GM21619 (cell line): ENCODE measurements around the gene RABGAP1L.
"Not testable (repeated sequence)": the region's sequence is repeated elsewhere in the genome, so short reads cannot be mapped to it uniquely, and the experiment has no call there.

Source experiments
- ATAC-seq: cut with Tn5 transposase; IDR thresholded peaks from one replicate; pipeline ENCODE4 v1.9.1; 2021; ENCODE audit not compliant: unreplicated experiment

RABGAP1L gene

DNA sequence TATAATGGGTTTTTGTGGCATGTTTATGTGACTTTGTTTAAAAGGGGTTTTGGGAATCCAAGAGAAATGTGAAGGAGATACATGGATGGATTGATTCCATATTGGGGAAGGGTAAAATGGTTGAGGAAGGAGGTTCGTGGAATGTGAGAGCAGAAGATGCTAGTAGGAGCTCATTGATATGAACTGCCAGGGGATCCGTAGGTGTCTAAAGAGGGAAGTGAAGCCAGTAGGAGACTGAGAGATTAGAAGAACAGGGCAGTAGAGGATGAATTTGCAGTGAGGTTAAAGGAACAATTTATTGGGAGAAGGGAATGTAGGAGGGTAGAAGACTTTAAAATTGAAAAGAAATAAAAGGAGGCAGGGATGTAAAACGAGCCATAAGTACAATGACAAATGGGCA, 541.0 kb downstream of the RABGAP1L start:
- ATAC-seq = no peak

DNA sequence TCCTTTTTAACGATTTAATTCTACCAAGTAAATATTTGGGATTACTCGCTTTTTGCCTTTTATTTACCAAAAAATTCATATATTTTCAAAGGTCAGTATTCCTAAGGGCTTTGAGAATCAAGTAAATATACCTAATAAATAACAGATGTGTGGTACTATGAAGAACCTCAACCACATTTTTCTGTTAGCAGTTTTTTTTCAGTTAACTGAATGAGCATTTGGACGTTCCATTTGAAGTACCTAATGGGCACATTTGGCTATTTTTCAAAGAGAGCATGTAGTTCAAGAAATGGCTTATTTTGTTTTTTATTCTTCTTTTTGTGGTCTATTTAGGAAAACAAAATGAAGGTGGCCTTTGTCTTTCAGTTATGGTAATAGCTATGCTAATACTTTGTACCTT, 541.5 kb downstream of the RABGAP1L start:
- no peak for ATAC-seq

DNA sequence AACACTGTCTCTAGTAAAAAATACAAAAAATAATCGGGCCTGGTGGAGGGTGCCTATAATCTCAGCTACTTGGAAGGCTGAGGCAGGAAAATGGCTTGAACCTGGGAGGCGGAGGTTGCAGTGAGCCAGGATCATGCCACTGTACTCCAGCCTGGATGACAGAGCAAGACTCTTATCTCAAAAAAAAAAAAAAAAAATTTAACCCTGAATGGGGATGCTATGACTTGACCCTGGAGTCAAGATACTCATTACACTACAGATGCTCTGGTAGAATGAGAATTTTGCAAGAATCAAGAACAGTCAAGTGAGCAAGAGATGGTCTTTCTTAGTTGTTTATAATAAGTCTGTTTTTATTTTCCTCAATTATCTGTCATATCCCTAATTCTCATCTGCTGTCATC, 542.2 kb downstream of the RABGAP1L start:
- no peak for ATAC-seq

DNA sequence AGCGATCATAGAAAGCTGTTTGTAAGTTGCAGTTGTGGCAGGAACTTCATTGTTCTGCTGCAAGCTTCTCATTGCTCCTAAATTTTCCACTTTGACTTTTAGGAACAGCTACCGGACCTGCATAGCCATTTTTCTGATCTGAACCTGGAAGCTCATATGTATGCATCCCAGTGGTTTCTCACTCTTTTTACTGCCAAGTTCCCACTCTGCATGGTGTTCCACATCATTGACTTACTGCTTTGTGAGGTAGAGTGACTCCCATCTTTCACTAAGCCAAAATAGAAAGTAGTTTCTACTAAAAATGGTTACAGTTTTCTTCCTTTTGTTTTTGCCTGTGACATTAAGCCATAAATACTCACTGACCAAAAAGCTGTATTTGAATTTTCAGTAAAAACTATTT, 542.7 kb downstream of the RABGAP1L start:
- ATAC-seq = no peak

DNA sequence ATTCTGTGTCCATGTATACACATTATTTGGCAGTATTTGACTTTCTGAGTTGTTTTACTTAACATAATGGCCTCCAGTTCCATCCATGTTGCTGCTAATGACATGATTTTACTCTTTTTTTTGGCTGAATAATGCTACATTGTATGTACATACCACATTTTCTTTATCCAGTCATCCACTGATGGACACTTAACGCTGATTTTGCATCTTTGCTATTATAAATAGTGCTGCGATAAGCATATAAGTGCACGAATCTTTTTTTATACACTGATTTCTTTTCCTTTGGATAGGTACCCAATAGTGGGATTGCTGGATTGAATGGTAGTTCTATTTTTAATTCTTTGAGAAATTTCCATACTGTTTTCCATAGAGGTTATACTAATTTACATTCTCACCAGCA, 544.0 kb downstream of the RABGAP1L start:
- no peak for ATAC-seq

DNA sequence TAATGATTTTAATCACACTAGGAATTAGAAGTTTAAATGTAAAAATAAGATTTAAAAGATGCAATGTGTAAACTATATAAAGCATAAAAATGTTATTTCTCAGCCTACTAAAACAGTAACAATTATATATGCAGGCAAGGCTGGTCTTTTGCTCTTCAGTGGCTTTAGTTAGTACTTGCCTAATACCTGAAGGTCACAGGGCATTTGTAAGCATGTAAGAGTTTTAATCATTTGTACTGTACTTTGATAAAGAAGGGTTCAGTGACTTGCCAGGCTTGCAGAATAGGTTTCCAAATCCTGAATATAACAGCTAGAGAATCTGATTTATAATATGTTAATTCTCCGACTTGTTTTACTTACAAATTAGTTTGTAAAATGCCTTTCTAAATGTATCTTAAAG, 545.0 kb downstream of the RABGAP1L start:
- no peak for ATAC-seq

DNA sequence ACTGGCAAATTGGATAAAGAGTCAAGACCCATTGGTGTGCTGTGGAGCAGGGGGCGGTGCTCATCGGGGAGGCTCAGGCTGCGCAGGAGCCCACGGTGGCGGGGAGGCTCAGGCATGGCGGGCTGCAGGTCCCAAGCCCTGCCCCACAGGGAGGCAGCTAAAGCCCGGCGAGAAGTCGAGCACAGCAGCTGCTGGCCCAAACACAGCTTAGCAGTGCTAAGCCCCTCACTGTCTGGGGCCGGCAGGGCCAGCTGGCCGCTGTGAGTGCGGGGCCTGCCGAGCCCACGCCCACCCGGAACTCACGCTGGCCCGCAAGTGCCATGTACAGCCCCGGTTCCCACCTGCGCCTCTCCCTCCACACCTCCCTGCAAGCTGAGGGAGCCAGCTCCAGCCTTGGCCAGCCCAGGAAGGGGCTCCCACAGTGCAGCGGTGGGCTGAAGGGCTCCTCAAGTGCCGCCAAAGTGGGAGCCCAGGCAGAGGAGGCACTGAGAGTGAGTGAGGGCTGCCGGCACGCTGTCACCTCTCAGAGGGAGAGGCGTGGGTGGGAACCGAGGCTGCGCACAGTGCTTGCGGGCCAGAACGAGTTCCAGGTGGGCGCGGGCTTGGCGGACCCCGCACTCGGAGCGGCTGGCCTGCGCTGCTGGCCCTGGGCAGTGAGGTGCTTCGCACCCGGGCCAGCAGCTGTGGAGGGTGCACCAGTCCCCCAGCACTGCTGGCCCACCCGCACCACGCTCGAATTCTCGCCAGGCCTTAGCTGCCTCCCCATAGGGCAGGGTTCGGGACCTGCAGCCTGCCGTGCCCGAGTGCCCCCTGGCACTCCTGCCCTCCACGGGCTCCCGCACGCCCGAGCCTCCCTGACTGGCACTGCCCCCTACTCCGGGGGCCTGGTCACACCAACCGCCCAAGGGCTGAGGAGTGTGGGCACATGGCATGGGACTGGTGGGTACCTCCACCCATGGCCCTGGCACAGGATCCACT, 551.8 kb downstream of the RABGAP1L start:
- ATAC-seq = no peak

DNA sequence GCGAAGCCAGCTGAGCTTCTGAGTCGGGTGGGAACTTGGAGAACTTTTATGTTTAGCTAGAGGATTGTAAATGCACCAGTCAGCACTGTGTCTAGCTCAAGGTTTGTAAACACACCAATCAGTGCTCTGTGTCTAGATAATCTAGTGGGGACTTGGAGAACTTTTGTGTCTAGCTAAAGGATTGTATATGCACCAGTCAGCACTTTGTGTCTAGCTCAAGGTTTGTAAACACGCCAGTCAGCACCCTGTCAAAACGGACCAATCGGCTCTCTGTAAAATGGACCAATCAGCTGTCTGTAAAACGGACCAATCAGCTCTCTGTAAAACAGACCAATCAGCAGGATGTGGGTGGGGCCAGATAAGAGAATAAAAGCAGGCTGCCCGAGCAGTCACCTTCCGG, 552.5 kb downstream of the RABGAP1L start:
- not testable (repeated sequence) for ATAC-seq

DNA sequence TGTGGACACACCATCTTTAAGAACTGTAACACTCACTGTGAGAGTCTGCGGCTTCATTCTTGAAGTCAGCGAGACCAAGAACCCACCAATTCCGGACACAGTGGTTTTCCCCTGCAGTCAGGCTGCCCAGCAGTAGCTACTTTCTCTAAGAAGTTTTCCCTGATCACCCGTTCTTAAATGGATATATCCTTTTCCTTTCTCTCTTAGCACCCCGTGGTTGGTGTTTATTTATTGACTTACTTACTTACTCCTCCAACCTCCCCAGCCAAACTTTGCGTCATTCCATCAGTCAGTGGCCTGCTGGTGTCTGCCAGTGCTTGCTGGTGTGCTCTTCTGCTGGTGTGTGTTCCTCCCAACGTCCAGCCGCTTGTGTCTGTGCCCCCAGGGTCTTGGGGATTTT, 553.2 kb downstream of the RABGAP1L start:
- no peak for ATAC-seq

DNA sequence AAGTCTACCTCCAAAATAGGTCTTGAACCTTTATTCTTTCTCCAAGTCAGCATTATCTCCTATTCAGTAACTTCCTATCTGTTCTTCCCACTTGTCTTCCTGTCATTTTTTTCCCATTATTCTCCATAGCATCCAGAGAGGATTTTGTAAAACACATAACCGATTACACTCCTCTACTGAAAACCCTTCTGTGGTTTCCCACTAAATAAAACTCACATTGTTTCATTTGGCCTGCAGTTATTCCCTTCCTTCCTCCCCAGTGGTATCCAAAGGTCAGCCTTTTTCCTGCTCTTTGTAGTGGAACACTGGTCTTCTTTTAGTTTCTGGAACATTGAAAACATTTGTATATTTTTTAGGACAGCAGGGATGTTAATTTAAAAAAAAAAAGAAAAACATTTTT, 554.5 kb downstream of the RABGAP1L start:
- ATAC-seq = no peak

DNA sequence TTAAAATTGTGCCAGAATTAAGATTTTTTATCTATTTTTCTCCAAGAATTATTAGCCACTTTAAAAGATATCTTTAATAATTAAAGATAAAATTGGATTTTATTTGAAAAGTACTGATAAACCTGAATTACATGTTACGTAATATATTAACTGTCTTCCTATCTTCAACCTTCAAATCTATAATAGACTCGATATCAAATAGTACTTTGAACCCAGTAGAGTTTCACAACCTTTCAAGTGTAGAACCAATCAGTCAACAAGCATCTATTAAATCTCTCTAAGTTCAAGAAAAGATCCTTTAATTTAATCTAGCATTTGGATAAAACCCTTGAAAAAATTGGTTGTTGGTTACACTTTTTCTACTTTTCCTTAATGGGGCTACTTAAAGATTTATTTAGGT, 559.9 kb downstream of the RABGAP1L start:
- ATAC-seq = no peak

DNA sequence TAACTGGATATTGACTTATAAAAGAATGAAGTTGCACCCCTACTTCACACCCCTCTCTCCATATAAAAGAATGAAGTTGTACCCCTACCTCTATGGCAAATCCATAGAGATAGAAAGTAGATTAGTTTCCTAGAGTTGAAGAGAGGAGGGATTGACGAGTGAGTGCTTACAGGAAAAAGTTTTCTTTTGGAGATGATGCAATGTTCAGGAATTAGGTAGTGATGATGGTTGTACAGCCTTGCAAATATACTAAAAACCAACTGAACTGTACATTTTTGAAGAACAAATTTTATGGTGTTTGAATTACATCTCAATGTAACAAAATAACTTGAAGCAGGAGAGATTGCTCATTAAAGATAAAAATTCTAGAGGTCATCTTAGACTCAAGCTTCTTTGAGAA, 561.3 kb downstream of the RABGAP1L start:
- no peak for ATAC-seq

DNA sequence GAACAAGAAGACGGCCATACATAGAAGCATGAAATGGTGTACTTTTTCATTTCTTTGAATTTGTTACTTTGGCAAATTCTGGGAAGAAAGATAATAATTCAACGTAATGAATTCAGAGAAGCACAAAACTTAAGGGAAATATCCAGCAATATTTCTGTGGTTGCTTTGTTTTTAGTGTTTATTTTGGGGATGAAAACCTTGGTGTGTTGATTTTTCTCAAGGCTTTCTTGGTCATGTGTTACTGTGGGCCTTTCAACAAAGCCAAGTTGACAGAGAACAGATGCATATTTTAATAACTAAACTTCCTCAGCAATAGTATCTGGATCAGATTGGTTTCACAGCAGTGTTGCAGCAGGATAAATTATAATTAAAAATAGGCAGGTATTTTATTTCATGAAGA, 561.9 kb downstream of the RABGAP1L start:
- ATAC-seq = no peak

DNA sequence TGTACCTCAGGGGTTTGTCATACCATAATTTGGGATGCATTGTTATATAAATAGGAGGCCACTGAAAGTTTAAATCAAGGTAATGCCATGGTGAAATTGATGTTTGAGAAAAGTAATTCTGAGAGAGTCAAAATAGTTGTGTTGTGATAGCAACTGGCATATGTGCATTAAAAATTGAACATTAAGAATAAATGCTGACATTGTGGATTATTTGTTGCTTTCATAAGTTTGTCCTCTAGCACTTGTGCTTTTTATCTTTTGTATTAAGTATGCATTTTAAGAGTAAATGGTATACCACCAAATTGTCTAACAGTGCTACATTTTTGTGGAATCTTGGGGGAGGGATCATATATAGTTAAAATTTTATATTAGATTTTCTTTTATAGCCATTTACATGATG, 564.5 kb downstream of the RABGAP1L start:
- ATAC-seq = no peak

DNA sequence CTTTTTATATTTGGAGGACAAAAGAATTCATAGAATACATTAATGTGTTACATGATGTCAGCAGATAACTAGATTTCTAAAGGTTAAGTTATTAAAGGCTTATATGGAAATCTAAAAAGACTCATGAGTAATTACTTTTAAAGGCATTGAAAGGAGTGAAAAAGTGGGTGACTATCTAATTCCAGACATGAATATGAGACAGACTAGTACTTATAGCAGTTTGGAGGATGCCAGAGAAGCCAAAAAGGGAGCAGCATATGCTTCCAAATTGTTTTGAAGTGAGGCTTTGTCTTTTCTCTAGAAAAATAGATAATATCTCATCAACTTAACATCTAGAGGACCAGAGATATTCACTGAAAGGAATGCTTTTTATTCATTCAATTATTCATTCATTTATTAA, 564.9 kb downstream of the RABGAP1L start:
- ATAC-seq = no peak

DNA sequence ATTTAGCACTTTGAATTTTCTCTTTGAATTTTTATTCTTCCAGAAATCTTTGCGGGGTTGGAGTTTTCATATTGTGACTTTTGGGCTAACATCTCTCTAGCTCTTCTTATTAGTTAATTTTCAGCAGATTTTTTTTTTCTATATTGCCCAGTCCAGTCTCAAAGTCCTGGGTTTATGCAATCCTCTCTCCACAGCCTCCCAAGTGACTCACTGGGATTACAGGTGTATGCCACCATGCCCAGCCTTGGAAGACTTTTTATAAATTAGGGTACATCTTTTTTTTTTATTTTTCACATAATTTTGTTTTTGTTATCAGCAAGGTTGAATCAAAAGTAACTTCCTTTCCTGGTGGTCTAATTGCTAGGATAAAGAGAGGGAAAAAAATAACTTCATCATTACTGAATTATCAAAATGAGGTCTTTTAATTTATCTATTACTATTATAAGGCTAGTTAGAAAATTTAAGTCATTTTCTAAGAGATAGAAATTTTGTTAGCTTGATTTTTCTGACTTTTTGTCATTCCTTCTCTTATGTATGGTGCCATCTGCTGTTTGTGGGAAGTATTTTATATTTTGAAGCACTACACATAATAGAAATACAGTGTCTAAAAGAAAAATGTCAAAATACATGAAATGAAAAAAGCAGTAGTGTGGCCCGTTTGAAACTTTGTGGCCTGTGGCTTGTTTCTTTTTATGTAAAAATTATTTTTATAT, 567.0 kb downstream of the RABGAP1L start:
- peak; percentile 45 for ATAC-seq

DNA sequence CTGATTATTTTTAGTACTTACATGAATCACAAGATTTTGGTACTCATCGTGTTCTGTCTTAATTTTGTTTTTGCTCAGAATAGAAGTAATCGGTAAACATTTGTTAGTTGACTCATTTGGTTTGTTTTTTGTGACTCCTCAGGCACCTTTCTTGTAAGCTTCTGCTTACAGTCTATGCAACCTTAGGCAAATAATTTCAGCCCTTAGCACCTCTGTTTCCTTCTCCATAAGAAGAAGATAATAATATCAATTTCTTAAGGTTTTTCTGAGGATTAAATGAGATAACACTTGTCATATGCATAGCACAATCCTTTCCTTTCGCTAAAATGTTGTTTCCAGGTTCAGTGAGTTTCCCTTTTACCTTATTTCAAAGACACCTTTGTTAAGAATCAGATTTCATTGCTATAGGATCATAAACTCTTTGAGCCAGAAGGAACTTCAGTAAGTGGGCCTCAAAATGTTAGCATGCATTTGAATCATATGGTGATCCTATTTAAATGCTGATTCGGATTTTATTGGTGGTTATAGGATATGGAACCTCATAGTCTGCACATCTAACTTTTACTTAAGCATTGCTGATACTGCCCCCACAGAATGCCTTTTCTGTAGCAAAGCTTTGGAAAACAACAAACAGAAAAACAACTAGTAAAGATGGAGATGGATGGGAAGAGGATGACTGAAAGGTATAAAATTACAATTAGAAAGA, 567.7 kb downstream of the RABGAP1L start:
- peak; percentile 62 for ATAC-seq

DNA sequence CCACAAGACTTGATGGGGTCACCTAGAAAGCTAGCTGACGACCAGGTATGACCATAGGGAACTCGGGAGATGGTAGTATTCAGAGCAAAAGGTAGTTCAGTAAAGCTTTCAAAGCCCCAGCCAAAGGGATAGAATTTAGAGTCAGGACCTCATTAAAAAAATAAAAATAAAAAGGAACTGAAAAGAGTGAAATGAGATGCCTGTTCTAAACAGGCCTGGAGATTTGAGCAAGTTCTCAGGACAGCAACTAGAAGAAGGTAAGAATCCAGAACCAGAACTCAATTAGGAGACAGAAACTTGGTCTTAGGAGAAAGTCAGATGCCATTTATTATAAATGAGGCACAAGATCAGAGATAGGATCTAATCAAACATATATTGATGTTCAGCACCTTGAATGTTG, 575.0 kb downstream of the RABGAP1L start:
- ATAC-seq = no peak

DNA sequence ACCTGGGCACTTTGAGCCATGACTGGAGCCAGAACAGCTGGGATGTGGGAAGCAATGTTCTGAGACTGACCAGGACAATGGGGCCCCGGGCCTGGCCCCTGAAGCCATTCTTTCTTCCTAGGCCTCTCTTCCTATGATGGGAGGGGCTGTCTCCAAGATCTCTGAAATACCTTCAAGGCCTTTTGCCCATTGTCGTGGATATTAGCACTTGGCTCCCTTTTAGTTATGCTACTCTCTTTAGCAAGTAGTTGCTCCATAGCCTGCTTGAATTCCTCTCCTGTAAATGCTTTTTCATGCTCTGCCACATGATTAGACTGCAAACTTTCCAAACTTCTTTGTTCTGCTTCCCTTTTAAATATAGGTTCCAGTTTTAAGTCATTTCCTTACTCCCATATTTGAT, 577.5 kb downstream of the RABGAP1L start:
- no peak for ATAC-seq

DNA sequence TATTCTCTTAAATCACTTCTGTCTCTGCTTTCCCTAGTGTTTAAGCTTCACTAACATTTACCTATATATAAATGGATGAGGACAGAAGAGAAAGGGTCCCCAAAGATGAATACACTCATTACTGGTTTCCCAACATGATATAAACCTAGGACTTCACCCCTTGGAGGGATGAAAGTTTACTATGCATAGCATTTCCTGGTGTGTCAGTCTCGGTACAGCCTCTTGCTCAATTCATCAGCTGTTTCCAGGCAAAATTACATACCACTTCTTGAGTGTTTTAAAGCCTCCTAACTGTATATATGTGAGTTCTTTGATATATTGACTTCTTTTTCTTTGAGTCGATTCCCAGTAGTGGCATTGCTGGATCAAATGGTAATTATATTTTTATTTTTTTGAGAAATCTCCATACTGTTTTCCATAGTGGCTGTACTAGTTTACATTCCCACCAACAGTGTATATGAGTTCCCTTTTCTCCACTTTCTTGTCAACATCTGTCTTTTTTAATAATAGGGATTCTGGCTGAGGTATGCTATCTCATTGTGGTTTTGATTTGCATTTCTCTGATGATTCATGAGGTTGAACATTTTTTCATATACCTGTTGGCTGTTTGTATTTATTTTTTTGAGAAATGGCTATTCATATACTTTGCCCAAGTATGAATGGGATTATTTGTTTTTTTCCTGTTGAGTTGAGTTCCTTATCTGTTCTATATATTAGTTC, 581.1 kb downstream of the RABGAP1L start:
- ATAC-seq = no peak
